KMS-11 (cell line): ENCODE measurements around the gene DPF1.

Experiments
- H2AFZ ChIP-seq: fragments of 200-600 bp; sonication (generic); 2 replicates; pipeline ENCODE4 v1.6.1; 2016; ENCODE audit warnings: antibody characterized with exemption, mixed run types, low read depth
- H3K27ac ChIP-seq: fragments of 200-600 bp; sonication (generic); 2 replicates; pipeline ENCODE4 v1.6.1; 2016; ENCODE audit warnings: mild to moderate bottlenecking, mixed run types
- H3K27me3 ChIP-seq: fragments of 200-600 bp; sonication (generic); 2 replicates; pipeline ENCODE4 v1.6.1; 2017; ENCODE audit warnings: mild to moderate bottlenecking, low read depth, mixed run types, moderate library complexity; ENCODE audit not compliant: insufficient read depth
- H3K36me3 ChIP-seq: fragments of 200-600 bp; sonication (generic); 2 replicates; pipeline ENCODE4 v1.6.1; 2017; ENCODE audit warnings: mild to moderate bottlenecking, mixed run types; ENCODE audit not compliant: insufficient read depth
- H3K4me1 ChIP-seq: fragments of 200-600 bp; sonication (generic); 2 replicates; pipeline ENCODE4 v1.6.1; 2016; ENCODE audit warnings: mild to moderate bottlenecking, low read depth, mixed run types; ENCODE audit not compliant: poor library complexity, severe bottlenecking
- H3K4me2 ChIP-seq: fragments of 200-600 bp; sonication (generic); 2 replicates; pipeline ENCODE4 v1.7.0; 2016; ENCODE audit warnings: mild to moderate bottlenecking, mixed run types
- H3K4me3 ChIP-seq: fragments of 200-600 bp; sonication (generic); IDR thresholded peaks from 2 replicates; pipeline ENCODE4 v1.6.1; 2017; ENCODE audit warnings: low read depth, low read length, mixed read lengths; ENCODE audit not compliant: insufficient read depth
- H3K79me2 ChIP-seq: fragments of 200-600 bp; sonication (generic); 2 replicates; pipeline ENCODE4 v1.6.1; 2016; ENCODE audit warnings: low read depth, mixed run types; ENCODE audit not compliant: insufficient read depth
- H3K9ac ChIP-seq: fragments of 200-600 bp; sonication (generic); 2 replicates; pipeline ENCODE4 v1.6.1; 2016; ENCODE audit warnings: mild to moderate bottlenecking, mixed run types
- H4K20me1 ChIP-seq: fragments of 200-600 bp; sonication (generic); 2 replicates; pipeline ENCODE4 v1.6.1; 2016; ENCODE audit warnings: mild to moderate bottlenecking, mixed run types; ENCODE audit not compliant: insufficient read depth
- CTCF ChIP-seq: fragments of 200-600 bp; sonication (generic); conservative IDR thresholded peaks from 2 replicates; pipeline ENCODE4 v1.6.1; 2017; ENCODE audit warnings: low read depth, mild to moderate bottlenecking, antibody characterized with exemption, low read length, moderate library complexity, mixed read lengths

Gene DPF1

GRCh38 chr19:38190061-38190460, 34.0 kb downstream of the DPF1 start:
- no peaks in the 10 kb centered on the region for H3K79me2 ChIP-seq
- no peaks in the 10 kb centered on the region for H3K4me1 ChIP-seq
- H3K9ac ChIP-seq: no peak overlapping the region
- H3K4me3 ChIP-seq: no peak overlapping the region
- H3K27ac ChIP-seq: no peak overlapping the region
- no peak overlapping the region for H3K4me2 ChIP-seq
- TF ChIP-seq CTCF: no peak
- H3K27me3 ChIP-seq: no peaks in the 10 kb centered on the region
- H4K20me1 ChIP-seq: no peaks in the 10 kb centered on the region
- H3K36me3 ChIP-seq: no peaks in the 10 kb centered on the region
- no peak overlapping the region for H2AFZ ChIP-seq

GRCh38 chr19:38185562-38185961, 38.5 kb downstream of the DPF1 start:
- Histone ChIP-seq H2AFZ (no peak overlapping the region), H3K79me2 (no peaks in the 10 kb centered on the region), H3K36me3 (no peaks in the 10 kb centered on the region), H3K9ac (no peak overlapping the region), H3K4me3 (no peak overlapping the region), H4K20me1 (no peaks in the 10 kb centered on the region), H3K4me1 (no peaks in the 10 kb centered on the region), H3K27me3 (no peaks in the 10 kb centered on the region), H3K27ac (no peak overlapping the region), H3K4me2 (no peak overlapping the region)
- TF ChIP-seq CTCF: no peak

GRCh38 chr19:38184815-38185214, 39.2 kb downstream of the DPF1 start:
- no peaks in the 10 kb centered on the region for H3K36me3 ChIP-seq
- H3K4me2 ChIP-seq: no peak overlapping the region
- no peak overlapping the region for H3K4me3 ChIP-seq
- H3K9ac ChIP-seq: no peak overlapping the region
- H4K20me1 ChIP-seq: no peaks in the 10 kb centered on the region
- TF ChIP-seq CTCF: no peak
- no peak overlapping the region for H3K27ac ChIP-seq
- H2AFZ ChIP-seq: no peak overlapping the region
- H3K79me2 ChIP-seq: no peaks in the 10 kb centered on the region
- no peaks in the 10 kb centered on the region for H3K27me3 ChIP-seq
- no peaks in the 10 kb centered on the region for H3K4me1 ChIP-seq

- no peak overlapping the region for H3K4me3 ChIP-seq
- H3K27ac ChIP-seq: no peak overlapping the region
- no peak overlapping the region for H3K9ac ChIP-seq
- no peaks in the 10 kb centered on the region for H3K4me1 ChIP-seq
- TF ChIP-seq CTCF: no peak
- H2AFZ ChIP-seq: no peak overlapping the region
- no peaks in the 10 kb centered on the region for H4K20me1 ChIP-seq
- no peak overlapping the region for H3K4me2 ChIP-seq
- no peaks in the 10 kb centered on the region for H3K79me2 ChIP-seq
- no peaks in the 10 kb centered on the region for H3K27me3 ChIP-seq
- H3K36me3 ChIP-seq: no peaks in the 10 kb centered on the region
Measured at GRCh38 chr19:38183251-38183897, 40.6 kb downstream of the DPF1 start.
